Astrocyte (in vitro differentiated cells and primary cell): ENCODE data around the gene TYMS. TPM values are rescaled to one million over a fixed set of nuclear protein-coding genes. Genes with fewer than 3 reads are reported as not detected.

Source experiments
- DNase-seq: peaks from one replicate; pipeline ENCODE4 v3.0.0-alpha.2; 2010; ENCODE audit warnings: low read depth
- FAIRE-seq: peaks from 2 replicates; lab custom pipeline; 2011; peaks lifted over from hg19 to GRCh38; lab: Jason Lieb, UNC
- H2AFZ ChIP-seq: 2 replicates; pipeline ENCODE4 v1.6.0; 2012; ENCODE audit warnings: low read depth, low read length, inconsistent platforms
- H3K27ac ChIP-seq: 2 replicates; pipeline ENCODE4 v1.5.1; 2011; ENCODE audit warnings: low read depth, low read length, inconsistent platforms
- H3K27me3 ChIP-seq: 2 replicates; pipeline ENCODE4 v1.6.0; 2011; ENCODE audit warnings: low read length, inconsistent platforms; ENCODE audit not compliant: insufficient read depth
- H3K36me3 ChIP-seq: 2 replicates; pipeline ENCODE4 v1.5.1; 2011; ENCODE audit warnings: low read length, inconsistent platforms; ENCODE audit not compliant: insufficient read depth
- H3K4me1 ChIP-seq: 2 replicates; pipeline ENCODE4 v1.5.1; 2011; ENCODE audit warnings: low read length, inconsistent platforms; ENCODE audit not compliant: insufficient read depth
- H3K4me2 ChIP-seq: 2 replicates; pipeline ENCODE4 v1.6.0; 2012; ENCODE audit warnings: low read length, inconsistent platforms
- H3K4me3 ChIP-seq: 2 replicates; pipeline ENCODE4 v1.5.1; 2011; ENCODE audit warnings: low read depth, mild to moderate bottlenecking, low read length, inconsistent platforms; ENCODE audit not compliant: insufficient read depth
- H3K79me2 ChIP-seq: 2 replicates; pipeline ENCODE4 v1.6.0; 2012; ENCODE audit warnings: mild to moderate bottlenecking, low read length, inconsistent platforms; ENCODE audit not compliant: insufficient read depth
- H3K9ac ChIP-seq: 2 replicates; pipeline ENCODE4 v1.6.0; 2012; ENCODE audit warnings: mild to moderate bottlenecking, low read length, inconsistent platforms
- H3K9me3 ChIP-seq: 2 replicates; pipeline ENCODE4 v1.5.1; 2012; ENCODE audit warnings: low read depth, mild to moderate bottlenecking, low read length, inconsistent platforms; ENCODE audit not compliant: insufficient read depth
- H4K20me1 ChIP-seq: 2 replicates; pipeline ENCODE4 v1.6.0; 2012; ENCODE audit warnings: low read length, inconsistent platforms; ENCODE audit not compliant: insufficient read depth
- H3K27ac Mint-ChIP-seq: one replicate; pipeline ENCODE4 v1.8.0; 2021; ENCODE audit warnings: mild to moderate bottlenecking, mixed read lengths; ENCODE audit not compliant: unreplicated experiment
- H3K27me3 Mint-ChIP-seq: one replicate; pipeline ENCODE4 v1.8.0; 2021; ENCODE audit warnings: low read depth, mixed read lengths; ENCODE audit not compliant: unreplicated experiment
- H3K36me3 Mint-ChIP-seq: one replicate; pipeline ENCODE4 v1.8.0; 2021; ENCODE audit warnings: low read depth, mixed read lengths; ENCODE audit not compliant: unreplicated experiment
- H3K4me1 Mint-ChIP-seq: one replicate; pipeline ENCODE4 v1.8.0; 2021; ENCODE audit warnings: low read depth, mixed read lengths; ENCODE audit not compliant: unreplicated experiment
- H3K4me3 Mint-ChIP-seq: one replicate; pipeline ENCODE4 v1.8.0; 2021; ENCODE audit warnings: mild to moderate bottlenecking, moderate library complexity, mixed read lengths; ENCODE audit not compliant: unreplicated experiment
- H3K9me3 Mint-ChIP-seq: one replicate; pipeline ENCODE4 v1.8.0; 2021; ENCODE audit warnings: mild to moderate bottlenecking, mixed read lengths; ENCODE audit not compliant: unreplicated experiment
- EZH2 ChIP-seq: IDR thresholded peaks from 2 replicates; pipeline ENCODE4 v1.6.1; 2012; ENCODE audit warnings: mild to moderate bottlenecking, low read length, inconsistent platforms; ENCODE audit not compliant: insufficient read depth
- total RNA-seq: library from RNA; stranded (reverse); gene quantifications from 2 replicates; pipeline ENCODE4 v1.2.1, GENCODE V29; 2021
- TF ChIP-seq, protein P1 (sequence below): IDR thresholded peaks from 2 replicates; pipeline ENCODE4 v1.5.1; 2011; ENCODE audit warnings: low read depth, mild to moderate bottlenecking, inconsistent platforms, low read length, moderate library complexity; ENCODE audit not compliant: insufficient read depth

Gene TYMS
- total RNA-seq, 1 donor from 2014 or later = 38.7 TPM

DNA sequence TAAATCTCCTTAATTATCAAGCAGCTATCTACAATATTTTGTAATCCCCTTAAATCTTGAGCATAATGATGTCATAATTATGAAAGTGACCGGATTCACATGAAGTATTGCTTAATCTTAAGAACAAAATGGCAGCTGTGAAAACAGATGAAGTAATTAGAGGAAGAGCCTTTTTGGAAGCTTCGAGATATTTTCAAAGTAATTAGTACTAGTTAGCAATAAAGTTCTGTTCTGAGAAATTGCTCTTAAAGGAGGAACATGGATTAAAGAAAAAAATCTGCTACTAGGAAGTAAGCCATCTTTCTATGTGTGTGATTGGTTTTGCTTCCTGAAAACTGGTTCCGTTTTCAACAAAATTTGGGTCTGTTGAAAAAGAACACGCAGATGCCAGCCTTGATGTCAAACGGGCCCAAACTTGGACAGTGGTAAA is 42.3 kb upstream of the TYMS start:
- H3K4me1 ChIP-seq = no peaks in the 10 kb centered on the region
- H3K9ac ChIP-seq = no peak overlapping the region
- no peaks in the 10 kb centered on the region for H3K36me3 ChIP-seq
- no peak for DNase-seq
- no peak overlapping the region for H3K4me3 Mint-ChIP-seq
- no peak overlapping the region for H3K27ac Mint-ChIP-seq
- no peak overlapping the region for H3K4me3 ChIP-seq
- peaks cover 8% of the 10 kb centered on the region for H3K27me3 Mint-ChIP-seq
- H3K79me2 ChIP-seq = no peaks in the 10 kb centered on the region
- TF ChIP-seq, protein P1, sequence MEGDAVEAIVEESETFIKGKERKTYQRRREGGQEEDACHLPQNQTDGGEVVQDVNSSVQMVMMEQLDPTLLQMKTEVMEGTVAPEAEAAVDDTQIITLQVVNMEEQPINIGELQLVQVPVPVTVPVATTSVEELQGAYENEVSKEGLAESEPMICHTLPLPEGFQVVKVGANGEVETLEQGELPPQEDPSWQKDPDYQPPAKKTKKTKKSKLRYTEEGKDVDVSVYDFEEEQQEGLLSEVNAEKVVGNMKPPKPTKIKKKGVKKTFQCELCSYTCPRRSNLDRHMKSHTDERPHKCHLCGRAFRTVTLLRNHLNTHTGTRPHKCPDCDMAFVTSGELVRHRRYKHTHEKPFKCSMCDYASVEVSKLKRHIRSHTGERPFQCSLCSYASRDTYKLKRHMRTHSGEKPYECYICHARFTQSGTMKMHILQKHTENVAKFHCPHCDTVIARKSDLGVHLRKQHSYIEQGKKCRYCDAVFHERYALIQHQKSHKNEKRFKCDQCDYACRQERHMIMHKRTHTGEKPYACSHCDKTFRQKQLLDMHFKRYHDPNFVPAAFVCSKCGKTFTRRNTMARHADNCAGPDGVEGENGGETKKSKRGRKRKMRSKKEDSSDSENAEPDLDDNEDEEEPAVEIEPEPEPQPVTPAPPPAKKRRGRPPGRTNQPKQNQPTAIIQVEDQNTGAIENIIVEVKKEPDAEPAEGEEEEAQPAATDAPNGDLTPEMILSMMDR = no peak
- no peak for TF ChIP-seq EZH2
- H3K9me3 ChIP-seq = no peaks in the 10 kb centered on the region
- no peaks in the 10 kb centered on the region for H3K9me3 Mint-ChIP-seq
- peaks cover 15% of the 10 kb centered on the region for H3K27me3 ChIP-seq
- no peak overlapping the region for H3K4me2 ChIP-seq
- no peak overlapping the region for H3K27ac ChIP-seq
- H4K20me1 ChIP-seq = no peaks in the 10 kb centered on the region
- no peak overlapping the region for H2AFZ ChIP-seq
- no peak for FAIRE-seq
- peaks cover 5% of the 10 kb centered on the region for H3K4me1 Mint-ChIP-seq
- H3K36me3 Mint-ChIP-seq = no peaks in the 10 kb centered on the region

DNA sequence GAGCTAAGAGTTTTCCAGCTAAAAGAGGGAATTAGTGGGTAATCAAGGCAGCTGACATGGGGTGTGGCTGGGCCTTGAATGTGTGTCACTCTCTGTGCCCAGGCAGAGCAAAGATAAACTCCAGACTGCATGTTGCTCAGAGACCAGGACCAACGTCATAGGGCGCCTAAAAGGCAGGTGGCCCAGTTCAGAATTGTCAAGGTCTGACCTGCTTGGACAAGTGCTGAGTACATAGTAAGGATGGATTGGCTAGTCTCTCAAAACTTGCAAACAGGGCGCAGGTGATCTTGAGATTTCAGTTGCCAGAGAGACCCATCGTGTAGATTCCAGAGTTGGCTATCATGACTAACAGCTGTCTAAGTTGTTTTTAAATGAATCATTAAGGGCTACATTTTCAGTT is 41.7 kb upstream of the TYMS start:
- no peaks in the 10 kb centered on the region for H3K4me1 ChIP-seq
- no peak overlapping the region for H3K4me3 ChIP-seq
- no peaks in the 10 kb centered on the region for H4K20me1 ChIP-seq
- no peak for TF ChIP-seq EZH2
- TF ChIP-seq, protein P1 = no peak
- Mint-ChIP-seq H3K27me3 (peaks cover 7% of the 10 kb centered on the region), H3K36me3 (no peaks in the 10 kb centered on the region), H3K4me3 (no peak overlapping the region), H3K9me3 (no peaks in the 10 kb centered on the region), H3K4me1 (peaks cover 5% of the 10 kb centered on the region), H3K27ac (no peak overlapping the region)
- FAIRE-seq (no peak), DNase-seq (no peak)
- no peak overlapping the region for H2AFZ ChIP-seq
- no peak overlapping the region for H3K4me2 ChIP-seq
- H3K9ac ChIP-seq = no peak overlapping the region
- H3K27me3 ChIP-seq = peaks cover 15% of the 10 kb centered on the region
- H3K36me3 ChIP-seq = no peaks in the 10 kb centered on the region
- no peaks in the 10 kb centered on the region for H3K9me3 ChIP-seq
- no peaks in the 10 kb centered on the region for H3K79me2 ChIP-seq
- H3K27ac ChIP-seq = no peak overlapping the region

DNA sequence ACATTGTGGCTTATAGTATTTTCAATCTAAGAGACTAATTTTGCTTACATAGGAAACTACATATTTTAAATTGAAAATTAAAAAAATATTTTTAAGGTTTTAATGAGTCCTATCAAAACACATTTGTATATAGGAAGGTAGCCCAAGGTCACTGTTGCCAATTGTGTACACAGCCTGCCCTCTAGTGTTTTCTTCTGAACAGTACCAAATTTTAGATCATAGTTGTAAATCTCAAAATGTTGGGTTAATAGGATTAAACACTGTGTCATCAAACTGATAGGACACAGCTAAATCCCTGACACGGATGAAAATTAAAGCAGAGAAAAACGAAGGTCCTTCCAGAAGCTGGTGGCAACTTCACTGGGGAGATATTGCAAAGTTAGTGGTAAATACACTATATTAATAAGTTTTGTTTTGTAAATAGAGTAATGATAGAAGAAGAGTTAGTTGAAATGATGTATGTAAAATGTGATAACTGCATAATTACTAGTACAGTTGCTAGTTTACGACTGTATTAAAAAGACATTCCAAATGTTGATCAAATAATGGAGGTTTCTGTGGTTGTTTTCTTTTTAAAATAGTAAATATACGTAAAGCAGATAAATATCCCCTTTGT is 41.0 kb upstream of the TYMS start:
- H3K27me3 ChIP-seq = peaks cover 15% of the 10 kb centered on the region
- no peak overlapping the region for H2AFZ ChIP-seq
- peaks cover 5% of the 10 kb centered on the region for H3K4me1 Mint-ChIP-seq
- peak; percentile 15 for DNase-seq
- H3K4me3 Mint-ChIP-seq = no peak overlapping the region
- no peaks in the 10 kb centered on the region for H3K9me3 ChIP-seq
- no peak overlapping the region for H3K27ac Mint-ChIP-seq
- no peaks in the 10 kb centered on the region for H3K36me3 Mint-ChIP-seq
- no peaks in the 10 kb centered on the region for H3K79me2 ChIP-seq
- H3K36me3 ChIP-seq = no peaks in the 10 kb centered on the region
- TF ChIP-seq, protein P1 = peak; percentile 80
- no peak for TF ChIP-seq EZH2
- H3K9ac ChIP-seq = no peak overlapping the region
- H3K9me3 Mint-ChIP-seq = no peaks in the 10 kb centered on the region
- no peaks in the 10 kb centered on the region for H4K20me1 ChIP-seq
- no peak overlapping the region for H3K27ac ChIP-seq
- H3K4me3 ChIP-seq = no peak overlapping the region
- no peak overlapping the region for H3K4me2 ChIP-seq
- H3K4me1 ChIP-seq = no peaks in the 10 kb centered on the region
- H3K27me3 Mint-ChIP-seq = peaks cover 7% of the 10 kb centered on the region
- no peak for FAIRE-seq
